ENCODE results near the gene LCN6. TPM values are rescaled to one million over a fixed set of nuclear protein-coding genes. Genes with fewer than 3 reads are reported as not detected.

Gene LCN6
- total RNA-seq, 1 experiment from 2014 or later, result not detected

DNA sequence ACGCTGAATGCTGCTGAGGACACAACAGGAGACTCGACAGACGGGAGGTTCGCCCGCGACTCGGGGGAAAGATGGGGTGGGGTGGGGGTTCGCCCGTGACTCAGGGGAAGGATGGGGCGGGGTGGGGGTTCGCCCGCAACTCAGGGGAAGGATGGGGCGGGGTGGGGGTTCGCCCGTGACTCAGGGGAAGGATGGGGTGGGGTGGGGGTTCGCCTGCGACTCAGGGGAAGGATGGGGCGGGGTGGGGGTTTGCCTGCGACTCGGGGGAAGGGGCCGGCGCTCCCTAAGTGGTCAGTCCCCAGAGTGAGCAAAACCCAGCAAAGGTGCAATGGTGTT is 2.2 kb downstream of the LCN6 start:
- no peak for DNase-seq (ENCODE audit: extremely low read depth, low read depth)

DNA sequence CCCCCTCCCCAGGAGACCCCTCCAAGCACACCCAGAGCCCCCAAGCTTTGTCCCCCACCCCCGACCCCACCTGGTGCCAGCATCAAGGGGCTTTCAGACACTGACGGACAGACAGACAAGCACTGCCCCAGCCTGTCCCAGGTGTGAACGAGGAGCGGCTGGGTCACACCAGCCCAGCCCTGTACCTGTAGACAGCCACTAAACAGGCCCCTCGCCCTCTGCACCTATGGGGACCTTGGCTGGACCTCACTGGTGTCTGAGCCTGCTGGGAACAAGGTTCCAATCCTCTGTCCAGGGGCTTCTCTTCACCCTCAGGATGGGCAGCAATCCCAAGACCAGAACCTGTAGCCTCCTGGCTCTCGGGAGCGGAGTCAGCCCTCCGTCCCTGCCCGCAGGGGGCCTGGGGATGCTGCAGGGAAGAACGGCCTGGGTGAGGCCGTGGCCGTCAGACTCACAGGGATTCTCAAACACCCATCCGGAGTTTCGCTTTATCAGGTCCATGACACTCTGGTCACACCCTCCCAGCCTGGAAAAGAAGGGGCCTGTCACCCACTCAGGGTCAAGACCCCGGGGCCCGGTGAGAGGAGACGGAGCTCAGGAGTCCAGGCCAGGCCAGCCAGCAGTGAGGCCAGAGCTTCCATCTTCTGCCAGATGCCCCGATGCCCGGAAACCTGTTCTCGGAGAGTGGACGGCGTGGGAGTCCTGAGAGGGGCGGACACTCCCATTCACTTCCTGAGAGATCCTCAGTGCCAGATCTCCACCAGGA is 2.8 kb downstream of the LCN6 start:
- no peak for DNase-seq (ENCODE audit: extremely low read depth, low read depth)

DNA sequence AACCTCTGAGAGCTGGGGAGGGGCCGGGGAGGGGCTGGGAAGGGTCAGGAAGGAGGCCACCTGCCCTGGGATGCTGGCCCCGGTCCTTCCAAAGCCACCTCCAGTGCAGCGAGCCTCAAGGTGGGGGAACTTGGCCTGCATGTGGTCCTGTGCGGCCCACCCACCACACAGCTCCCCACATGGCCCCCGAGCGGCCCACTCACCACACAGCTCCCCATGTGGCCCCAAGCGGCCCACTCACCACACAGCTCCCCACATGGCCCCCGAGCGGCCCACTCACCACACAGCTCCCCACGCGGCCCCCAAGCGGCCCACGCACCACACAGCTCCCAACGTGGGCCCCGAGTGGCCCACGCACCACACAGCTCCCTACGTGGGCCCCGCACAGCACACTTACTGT is 3.6 kb downstream of the LCN6 start:
- no peak for DNase-seq (ENCODE audit: extremely low read depth, low read depth)

DNA sequence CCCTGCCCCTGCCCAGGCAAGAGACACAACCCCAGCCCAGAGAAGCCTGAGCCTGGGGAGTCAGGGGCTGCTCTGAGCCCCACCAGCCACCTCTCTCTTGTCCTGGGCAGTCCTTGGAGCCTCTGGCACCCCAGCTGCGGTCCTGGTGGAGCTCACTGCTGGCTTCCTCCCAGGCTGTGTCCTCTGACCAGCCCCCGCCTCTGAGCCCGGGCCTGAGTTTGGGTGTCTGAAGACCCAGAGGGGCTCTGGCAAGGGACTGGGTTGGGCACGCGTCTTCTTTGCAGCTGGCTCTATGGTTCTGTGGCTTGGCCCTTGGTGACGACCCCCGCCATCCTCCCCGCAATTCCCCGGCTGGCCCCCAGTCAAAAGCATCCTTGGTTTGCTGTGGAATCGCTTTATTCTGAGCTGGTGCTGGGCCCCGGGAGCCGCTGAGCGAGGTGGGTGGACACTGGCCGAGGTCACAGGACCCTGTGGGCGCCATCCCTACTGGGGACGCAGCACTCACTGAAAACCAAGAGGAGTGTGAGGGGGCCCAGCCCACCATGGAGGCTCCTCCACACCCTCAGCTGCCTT is 4.6 kb downstream of the LCN6 start:
- no peak for DNase-seq (ENCODE audit: extremely low read depth, low read depth)

DNA sequence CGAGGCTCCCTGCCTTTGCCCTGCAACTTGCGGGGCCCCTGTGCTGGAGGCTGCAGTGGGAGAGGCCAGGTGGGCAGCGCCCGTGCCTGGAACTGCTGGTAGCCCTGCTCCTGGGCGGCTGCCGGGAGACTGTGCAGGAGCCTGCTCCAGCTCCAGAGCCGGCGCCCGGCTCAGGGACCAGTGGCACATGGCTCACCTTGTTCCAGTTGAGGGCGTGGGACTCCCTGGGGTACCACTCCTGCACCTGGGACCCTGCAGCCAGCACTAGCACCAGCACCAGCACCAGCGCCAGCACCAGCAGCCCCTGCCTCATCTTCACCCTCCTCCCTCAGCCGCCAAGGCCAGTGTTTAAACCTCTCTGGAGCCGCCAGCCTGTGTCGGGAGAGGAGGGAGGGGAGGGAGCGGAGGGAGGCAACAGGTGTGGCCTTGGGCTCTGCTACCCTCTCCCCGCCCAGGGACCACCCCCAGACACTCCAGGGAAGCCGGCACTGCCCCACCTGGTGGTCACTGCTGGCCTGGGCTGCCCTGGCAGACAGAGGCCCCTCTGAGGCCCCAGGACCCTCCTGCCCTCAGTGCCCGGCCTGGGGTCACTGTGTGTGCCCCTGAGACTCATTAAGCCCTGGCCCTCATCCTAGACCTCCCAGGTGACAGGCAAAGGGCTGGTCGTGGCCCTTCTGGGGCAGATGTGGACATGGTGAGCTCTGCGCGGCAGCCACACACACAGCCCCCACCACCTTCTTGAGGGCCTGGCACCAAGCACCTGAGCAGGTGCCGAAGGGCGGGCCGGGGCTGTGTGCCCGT is 5.5 kb downstream of the LCN6 start, which contains the start of gene LCN10:
Gene LCN10, minus strand, starts transcription at position 350 of the 801 bp plus-strand sequence. Its CDS starts 37 bp downstream, at position 313.
- no peak for DNase-seq (ENCODE audit: extremely low read depth, low read depth)

DNA sequence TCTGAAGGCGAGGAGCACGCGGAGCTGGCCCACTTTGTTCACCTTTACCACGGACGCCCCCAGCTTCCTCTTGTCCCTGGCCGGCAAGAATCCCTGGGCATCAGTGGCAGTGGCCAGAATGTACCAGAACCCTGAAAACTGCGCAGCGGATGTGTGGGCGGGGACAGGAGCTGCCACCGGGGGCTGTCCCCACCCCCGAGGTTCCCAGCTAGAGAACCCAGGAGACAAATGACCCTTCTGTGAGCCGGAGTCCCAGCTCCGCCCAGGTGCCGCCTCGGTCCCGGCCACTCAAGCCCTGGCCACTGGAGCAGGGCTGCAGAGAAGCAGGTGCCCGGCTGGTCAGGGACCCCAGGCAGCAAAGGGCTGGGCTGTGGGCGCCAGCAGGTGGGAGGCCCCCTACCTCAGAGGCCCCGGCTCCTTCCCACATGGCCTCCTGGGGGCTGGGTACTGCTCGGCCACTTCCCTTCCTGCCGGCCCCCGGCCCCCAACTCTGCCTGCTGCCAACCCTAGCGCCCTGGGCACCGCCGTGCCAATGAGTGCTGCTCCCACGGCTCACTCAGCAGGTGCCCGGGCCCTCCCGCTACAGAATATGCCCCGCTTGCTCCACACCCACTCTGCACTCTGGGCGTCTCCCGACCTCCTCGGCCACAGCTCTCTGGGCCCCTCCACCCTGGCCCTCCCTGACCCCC is 6.3 kb downstream of the LCN6 start:
- DNase-seq (ENCODE audit: extremely low read depth, low read depth), result no peak

DNA sequence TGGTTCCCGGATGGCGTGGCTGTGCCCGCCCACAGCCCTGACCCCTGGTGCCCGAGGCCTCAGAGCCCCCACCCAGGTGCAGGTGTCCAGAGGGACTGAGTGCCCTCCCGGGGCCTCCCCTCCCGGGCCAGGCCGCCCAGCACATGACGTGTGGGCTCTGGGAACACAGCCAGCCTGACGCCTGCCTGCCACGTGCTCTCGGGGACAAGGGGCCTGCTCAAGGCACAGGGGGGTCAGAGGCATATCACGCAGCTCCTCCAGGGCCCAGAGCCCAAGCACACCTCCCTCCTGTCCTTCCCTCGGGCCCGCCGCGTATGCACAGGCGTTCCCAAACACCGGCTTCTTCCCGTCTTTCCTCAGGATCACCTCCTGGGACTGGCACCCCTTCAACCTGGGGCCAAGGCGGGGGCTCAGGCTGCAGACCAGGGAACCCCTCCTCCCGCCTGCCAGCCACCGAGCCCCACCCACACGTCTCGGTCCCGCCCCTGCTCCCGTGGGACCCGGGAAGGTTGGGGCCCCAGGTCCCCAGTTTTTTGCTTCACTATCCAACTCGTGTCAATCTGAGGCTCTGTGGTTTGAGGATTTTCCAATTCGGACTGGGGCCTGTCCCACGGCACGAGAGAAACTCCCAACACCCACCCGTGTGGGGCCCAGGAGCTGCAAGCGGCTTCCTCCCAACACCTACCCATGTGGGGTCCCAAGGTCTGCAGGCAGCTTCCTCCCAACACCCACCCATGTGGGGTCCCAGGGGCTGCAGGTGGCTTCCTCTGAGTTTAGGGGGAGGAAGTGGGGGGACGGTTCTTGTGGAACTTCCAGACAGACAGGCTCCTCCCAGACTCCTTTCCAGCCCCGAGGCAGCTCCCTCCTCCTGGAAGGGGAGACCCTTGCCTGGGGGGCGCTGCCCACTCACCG is 7.1 kb downstream of the LCN6 start:
- DNase-seq (ENCODE audit: extremely low read depth, low read depth), result no peak

DNA sequence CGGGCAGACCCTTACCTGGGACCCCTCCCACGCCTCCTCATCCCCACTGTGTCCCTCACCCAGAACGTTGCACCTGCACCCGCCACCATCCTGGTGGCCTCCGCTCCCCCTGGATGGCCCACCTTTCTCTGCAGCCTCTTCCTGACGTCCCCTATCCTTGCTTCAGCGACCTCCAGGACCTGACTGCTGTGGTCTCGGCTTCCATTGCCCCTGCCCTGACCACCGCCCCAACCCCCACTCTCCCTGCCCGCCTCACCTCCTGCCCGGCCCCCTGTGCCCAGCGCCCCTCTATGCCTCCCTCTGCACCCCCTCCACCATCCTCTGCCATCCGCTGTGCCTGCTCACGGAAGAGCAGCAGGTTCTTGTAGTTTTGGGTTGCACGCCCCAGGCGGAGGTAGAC is 7.8 kb downstream of the LCN6 start:
- no peak for DNase-seq (ENCODE audit: extremely low read depth, low read depth)

DNA sequence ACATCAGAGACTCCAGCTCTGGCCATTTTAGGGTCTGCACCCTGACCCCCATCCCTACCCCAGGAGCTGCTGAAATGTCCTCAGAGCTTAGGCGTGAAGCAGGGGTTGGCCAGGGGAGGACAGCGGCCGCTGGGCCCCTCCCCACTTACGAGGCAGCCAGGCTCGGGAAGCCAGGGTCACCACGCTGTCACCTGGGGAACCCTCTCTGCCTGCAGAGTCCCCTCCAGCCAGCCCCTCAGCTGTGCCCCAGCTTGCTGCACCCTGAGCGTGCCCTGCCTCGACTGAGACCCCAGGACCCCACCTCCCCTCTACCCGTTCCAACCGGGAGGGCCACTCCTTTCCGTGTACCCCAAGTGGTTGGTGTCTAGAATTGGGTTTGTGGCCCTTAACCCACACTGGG is 8.3 kb downstream of the LCN6 start:
- DNase-seq (ENCODE audit: extremely low read depth, low read depth), result no peak

DNA sequence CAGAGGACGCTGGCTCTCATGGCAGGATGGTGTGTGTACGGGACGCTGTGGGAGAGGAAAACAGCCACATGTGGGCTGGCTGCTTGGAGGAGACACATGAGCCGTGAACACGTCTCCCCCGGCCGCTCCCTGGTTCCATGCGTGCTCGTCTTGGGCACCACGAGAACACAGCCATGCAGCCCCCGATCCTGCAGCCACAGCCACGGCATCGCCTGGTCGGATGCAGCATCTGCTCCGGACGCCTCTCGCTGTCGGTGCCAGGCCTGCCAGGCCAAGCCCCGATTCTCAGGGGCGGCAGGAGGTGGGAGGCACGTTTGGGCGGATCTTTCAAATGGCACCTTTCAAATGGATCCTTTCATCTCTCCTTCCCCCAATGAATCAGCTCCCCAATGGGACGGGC is 8.8 kb downstream of the LCN6 start:
- DNase-seq (ENCODE audit: extremely low read depth, low read depth), result no peak

DNA sequence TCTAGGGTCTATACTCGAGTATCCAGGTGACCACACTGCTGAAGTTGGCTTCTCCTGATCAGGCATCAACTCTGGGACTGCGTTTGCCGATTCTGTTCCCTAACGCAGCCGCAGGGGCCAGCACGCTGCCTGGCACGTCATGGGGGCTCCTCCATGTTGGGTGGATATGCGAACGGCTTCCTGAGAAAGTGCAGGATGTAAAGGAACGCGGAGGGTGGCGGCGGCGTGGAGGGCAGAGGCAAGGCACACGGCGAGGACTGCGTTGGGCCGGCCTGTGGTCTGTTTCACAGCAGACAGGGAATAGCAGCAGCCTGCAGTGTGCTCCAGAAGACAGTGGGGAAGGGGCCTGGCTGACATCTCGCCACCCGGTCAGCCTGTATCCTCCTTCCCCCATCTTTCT is 9.4 kb downstream of the LCN6 start:
- DNase-seq (ENCODE audit: extremely low read depth, low read depth), result no peak

DNA sequence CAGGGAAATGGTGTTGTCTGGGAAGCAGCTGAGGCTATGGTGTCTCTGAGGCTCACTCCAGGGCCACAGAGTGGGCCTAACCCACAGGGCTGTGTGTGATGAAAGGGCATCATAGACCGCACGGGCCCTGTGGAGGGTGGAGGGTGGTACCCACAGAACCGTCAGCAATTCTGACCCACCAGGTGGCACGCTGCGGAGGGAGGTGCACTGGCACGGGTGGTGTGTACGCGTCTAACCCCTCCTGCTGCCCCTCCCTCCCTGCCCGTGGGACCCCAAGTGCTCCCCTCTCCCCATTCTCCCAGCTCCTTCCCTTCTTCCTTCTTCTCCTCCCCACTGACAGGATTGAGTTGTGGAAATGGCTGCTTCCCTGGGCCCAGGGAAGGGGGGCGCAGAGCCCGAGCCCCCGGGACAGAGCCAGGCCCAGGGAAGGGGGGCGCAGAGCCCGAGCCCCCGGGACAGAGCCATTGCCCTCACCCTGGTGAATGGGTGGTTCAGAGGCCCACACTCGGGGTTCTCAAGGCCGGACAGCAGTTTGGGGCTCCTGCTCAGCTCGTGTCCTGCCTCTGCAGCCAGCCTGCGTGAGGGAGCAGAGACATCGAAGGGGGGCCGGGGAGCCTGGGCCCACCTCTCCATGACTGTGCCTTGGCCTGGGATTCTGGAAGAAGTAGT is 12.4 kb downstream of the LCN6 start:
- no peak for DNase-seq (ENCODE audit: extremely low read depth, low read depth)

DNA sequence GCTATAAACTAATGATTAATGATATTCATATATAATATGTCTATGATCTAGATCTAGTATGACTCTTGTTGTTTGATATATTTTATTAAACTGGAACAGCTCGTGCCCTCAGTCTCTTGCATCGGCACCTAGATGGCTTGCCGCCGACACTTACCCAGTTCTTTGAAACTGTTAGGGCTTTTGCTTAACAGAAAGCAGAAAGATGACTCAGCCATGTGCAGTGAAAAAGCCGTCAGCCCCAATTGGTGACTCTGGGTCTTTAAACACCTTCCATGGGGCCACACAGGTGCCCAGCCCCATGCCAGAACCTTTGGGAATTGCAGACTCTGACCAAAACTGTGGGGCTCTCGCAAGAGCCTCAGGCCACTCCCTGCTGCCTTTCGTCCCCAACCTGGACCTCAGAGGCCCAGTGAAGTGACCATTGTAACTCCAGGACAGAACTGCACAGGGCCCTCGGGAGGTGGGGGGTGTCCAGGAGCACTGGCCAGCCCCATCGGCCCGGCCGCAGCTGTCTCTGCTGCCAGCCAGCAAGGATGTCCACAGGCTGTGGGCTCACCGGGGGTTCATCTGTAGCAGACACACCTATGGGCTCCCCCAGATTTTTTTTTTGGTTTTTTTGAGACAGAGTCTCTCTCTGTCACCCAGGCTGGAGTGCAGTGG is 13.4 kb downstream of the LCN6 start:
- DNase-seq (ENCODE audit: extremely low read depth, low read depth), result no peak

DNA sequence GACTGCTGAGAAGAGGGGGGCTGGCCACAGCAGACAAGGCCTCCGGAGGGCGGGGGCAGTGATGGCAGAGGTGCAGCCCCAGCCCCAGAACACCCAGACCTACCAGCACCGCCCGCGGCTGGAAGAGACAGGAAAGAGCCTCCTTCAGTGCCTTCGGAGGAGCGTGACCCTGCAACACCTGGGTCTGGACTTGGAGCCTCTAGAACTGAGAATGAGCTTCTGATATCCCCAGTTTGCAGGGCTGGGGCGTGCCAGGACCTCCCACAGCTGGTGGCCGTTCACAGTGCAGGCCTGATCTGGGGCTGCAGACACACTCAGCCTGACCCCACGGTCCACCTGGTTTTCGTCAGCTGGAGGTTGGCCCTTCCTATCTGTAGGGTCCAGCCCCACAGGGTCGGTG is 14.7 kb downstream of the LCN6 start:
- no peak for DNase-seq (ENCODE audit: extremely low read depth, low read depth)

DNA sequence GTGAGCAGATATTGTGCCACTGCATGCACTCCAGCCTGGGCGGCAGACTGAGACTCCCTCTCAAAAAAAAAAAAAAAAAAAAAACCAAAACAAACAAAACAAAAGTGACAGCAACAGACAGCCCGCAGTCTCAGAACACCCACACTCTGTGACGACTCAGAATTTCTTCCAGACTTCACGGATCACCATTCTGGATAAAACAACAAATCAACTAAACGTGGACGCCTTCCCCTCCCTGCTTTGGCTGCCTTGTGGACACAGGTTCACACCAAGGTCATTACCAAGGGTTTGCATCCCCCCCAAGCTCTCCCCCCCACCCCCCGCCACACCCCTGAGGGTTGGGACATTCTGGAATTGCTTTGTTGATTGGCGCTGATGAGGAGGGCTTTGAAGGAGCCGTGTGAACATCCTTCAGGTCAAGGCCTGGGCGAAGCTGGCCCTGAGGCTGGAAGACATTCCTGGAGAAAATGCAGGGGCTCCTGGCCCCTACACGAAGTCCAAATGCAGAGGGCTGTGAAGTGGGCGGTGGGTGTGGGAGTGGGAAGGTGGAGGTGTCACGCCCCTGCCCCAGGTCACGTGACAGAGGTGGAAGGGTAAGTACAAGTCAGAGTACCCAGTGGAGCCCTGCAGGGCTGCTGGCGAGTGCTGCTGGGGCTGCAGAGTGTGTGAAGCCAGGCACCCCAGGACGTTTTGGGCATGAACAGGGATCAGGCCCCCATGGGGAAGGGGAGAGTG is 15.7 kb downstream of the LCN6 start:
- no peak for DNase-seq (ENCODE audit: extremely low read depth, low read depth)

DNA sequence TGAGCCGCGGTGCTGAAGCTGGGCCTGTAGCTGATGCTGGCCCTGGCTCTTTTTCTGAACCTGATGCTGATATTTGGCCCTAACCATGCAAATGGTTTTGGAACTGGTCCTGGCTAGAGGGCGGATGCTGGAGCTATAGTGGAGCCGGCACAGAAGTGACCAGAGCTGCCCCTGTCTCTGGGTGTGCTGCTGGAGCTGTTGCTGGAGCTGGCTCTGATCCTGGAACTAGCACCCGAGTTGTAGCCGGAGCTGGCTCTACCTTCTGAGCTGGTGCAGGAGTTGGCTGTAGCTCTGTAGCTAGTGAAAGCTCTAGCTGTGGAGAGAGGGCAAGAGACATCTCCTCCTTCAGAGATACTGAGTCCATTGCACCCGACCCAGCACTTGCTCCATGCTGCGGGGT is 18.4 kb downstream of the LCN6 start:
- DNase-seq (ENCODE audit: extremely low read depth, low read depth), result no peak

DNA sequence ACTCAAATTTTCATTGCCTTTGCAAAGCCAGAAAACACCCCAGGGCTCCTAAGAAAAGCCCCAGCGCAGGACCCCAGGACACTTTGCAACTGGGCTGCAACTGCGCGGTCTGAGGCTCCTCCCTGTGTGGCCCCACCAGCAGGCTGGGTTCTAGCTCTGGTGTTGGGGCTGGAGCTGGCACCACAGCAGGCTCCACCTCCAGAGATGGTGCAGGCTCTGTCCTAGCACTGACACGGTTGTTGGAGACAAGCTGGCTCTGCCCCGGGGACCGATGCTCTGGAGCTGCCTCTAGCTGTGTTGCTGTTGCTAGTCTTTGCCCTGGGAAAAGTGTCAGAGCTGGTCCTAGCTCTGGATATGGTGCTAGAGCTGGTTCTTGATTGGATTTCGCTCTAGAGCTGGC is 19.2 kb downstream of the LCN6 start:
- no peak for DNase-seq (ENCODE audit: extremely low read depth, low read depth)

DNA sequence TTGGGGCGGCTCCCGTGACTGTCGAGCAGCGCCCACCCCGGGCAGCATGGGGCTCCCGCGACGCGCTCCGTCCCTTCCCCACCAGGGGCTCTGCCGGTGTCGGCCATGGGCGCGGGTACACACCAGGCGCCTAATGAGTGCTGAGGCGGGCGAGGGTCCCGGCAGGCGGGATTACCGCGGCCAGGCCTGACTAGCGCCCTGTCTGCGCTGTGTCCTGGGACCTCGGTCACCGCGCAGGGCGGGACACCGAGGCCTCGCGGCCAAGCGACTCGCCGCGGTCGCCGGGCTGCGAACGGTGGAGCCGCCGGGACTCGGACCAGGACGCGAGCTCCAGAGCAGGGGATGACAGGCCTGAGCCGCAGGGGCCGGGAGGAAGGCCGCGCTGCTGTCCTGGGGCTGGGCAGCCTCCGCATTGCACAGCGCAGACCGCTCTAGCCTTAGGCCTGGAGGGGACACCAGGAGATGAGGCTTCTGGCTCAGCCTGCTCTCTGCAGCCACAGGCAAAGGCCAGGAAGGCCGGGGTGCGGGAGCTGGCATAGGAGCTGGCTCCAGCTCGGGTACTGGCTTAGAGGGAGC is 19.7 kb downstream of the LCN6 start:
- DNase-seq (ENCODE audit: extremely low read depth, low read depth), result no peak

Measured in NCI-H460 (cell line).